Mammary epithelial cell (primary cell): ENCODE data around the gene CAMK1G.

Source experiments
- EZH2 ChIP-seq: IDR thresholded peaks from 2 replicates; pipeline ENCODE4 v1.6.1; 2012; ENCODE audit warnings: low read length, inconsistent platforms, borderline replicate concordance
- TF ChIP-seq, protein P1 (sequence below), 2 donors: IDR thresholded peaks in 1 of 2; conservative IDR thresholded peaks in 1 of 2; 2 replicates each; pipeline ENCODE4 v1.5.1; 2011 to 2012; ENCODE audit warnings: inconsistent platforms in 2 of 2, low read length in 2 of 2, mild to moderate bottlenecking in 2 of 2, control low read depth in 1 of 2, low read depth in 1 of 2; ENCODE audit not compliant: insufficient read depth in 1 of 2; ENCODE audit errors: extremely low read depth in 1 of 2

DNA sequence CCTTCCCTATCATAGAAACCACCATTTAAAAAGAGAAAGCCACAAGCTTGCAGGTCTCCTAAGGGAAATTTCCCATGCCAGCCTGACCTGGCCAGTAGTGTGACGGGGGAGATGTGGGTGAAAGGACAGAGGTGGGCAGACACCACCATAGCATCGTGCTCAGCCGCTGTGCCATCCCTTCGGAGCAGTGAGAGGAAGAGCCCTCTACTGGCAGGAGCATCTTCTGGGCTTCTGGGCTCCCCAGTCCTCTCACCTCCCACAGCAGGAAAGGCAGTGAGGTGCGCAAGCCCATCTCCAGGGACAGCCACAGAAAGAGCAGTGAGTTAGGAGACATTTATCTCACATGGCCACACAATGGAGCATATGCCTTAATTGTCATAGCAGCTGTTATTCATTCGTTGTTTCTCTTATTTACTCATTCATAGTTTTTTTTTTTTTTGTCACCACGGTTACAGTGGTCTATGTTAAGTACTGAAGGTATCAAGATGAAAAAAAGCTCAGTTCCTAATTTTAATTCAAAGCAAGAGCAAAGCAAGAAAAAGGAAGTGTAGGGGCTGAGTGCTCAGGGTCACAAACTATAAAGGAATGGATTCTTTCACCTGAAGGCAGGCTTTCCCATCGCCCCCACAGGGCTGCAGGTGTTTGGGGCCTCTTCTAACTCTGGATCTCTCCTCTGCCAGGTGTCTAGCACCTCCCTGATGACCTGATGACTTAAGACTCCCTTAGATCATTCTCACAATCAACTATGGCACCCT, 48.8 kb upstream of the CAMK1G start:
- TF ChIP-seq, protein P1, sequence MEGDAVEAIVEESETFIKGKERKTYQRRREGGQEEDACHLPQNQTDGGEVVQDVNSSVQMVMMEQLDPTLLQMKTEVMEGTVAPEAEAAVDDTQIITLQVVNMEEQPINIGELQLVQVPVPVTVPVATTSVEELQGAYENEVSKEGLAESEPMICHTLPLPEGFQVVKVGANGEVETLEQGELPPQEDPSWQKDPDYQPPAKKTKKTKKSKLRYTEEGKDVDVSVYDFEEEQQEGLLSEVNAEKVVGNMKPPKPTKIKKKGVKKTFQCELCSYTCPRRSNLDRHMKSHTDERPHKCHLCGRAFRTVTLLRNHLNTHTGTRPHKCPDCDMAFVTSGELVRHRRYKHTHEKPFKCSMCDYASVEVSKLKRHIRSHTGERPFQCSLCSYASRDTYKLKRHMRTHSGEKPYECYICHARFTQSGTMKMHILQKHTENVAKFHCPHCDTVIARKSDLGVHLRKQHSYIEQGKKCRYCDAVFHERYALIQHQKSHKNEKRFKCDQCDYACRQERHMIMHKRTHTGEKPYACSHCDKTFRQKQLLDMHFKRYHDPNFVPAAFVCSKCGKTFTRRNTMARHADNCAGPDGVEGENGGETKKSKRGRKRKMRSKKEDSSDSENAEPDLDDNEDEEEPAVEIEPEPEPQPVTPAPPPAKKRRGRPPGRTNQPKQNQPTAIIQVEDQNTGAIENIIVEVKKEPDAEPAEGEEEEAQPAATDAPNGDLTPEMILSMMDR (conservative IDR thresholded peaks at IDR 0.05 in 1 of 2, IDR thresholded peaks at IDR 0.05 in 1 of 2; ENCODE audit: extremely low read depth in 1 of 2, insufficient read depth in 1 of 2, low read depth in 1 of 2, low read length in 2 of 2), result no peak
- TF ChIP-seq EZH2, result no peak
